Adrenal gland (tissue), 5 donors: Measurements from ENCODE around the gene SLC20A1.

Experiments
- CTCF ChIP-seq, 6 experiments: fragments of 450-650 bp in 4 of 6; fragments of 200-600 bp in 2 of 6; sonication (generic) in 1 of 6; IDR thresholded peaks; 1 replicate in 5 of 6; 2 replicates in 1 of 6; pipeline versions ENCODE4 v1.5.1 to v1.8.0; 2016 to 2021; ENCODE audit warnings: antibody characterized with exemption in 6 of 6, mild to moderate bottlenecking in 2 of 6, moderate library complexity in 1 of 6
- POLR2A ChIP-seq, 2 donors: fragments of 450-650 bp; IDR thresholded peaks; one replicate each; pipeline ENCODE4 v1.6.1; 2017; ENCODE audit warnings: antibody characterized with exemption in 2 of 2, mild to moderate bottlenecking in 2 of 2, moderate library complexity in 1 of 2
- donor health status: DM: no; HTN: no; CAD: no.

GRCh38 chr2:112629823-112630222 is 15.9 kb upstream of the SLC20A1 start:
- TF ChIP-seq POLR2A (IDR thresholded peaks at IDR 0.05) (no peak), CTCF (IDR thresholded peaks at IDR 0.05) (no peak)
